Adipose tissue (tissue), 3 donors: ENCODE results near the gene COMMD1. TPM values are rescaled to one million over a fixed set of nuclear protein-coding genes. Genes with fewer than 3 reads are reported as not detected.
"Not testable (repeated sequence)": the region's sequence is repeated elsewhere in the genome, so short reads cannot be mapped to it uniquely, and the experiment has no call there.

ENCODE experiments used
- H3K27ac ChIP-seq: one replicate; pipeline ENCODE4 v1.5.1; 2013; ENCODE audit warnings: low read depth, low read length
- WGBS, 3 donors: extraction: QIAGEN DNeasy Blood & Tissue Kit; methylation state at CpG; one replicate each; pipeline ENCODE4 v1.1.7; 2013; 5-methylcytosine and 5-hydroxymethylcytosine counted together
- polyA plus RNA-seq, 3 donors: library from polyadenylated mRNA; stranded (reverse); fragments of 200-250 nt; gene quantifications; one replicate each; pipeline ENCODE4 v1.2.3, GENCODE V29; 2013
- donor health status: healthy with polysubstance abuse.
- donor health status: Bipolar disorder and iron deficiency.
- donor health status: healthy.

The COMMD1 gene
- 10 to 100 TPM; 22.2 to 59.6 (median 46.5) TPM for polyA plus RNA-seq

- 1% methylated on average over 33 of the region's 33 CpGs for WGBS, 3 donors
Measured at GRCh38 chr2:61905372-61906185, at the start of gene COMMD1. COMMD1 (plus strand) TSS chr2:61905674; CDS start chr2:61905679, 5 bp downstream.

GRCh38 chr2:61857224-61857623 is 48.2 kb upstream of the COMMD1 start:
- H3K27ac ChIP-seq, result no peak overlapping the region
- 78 to 90% (median 86%) methylated on average over 3 of the region's 3 CpGs for WGBS, 3 donors

More at GRCh38 chr2:61905372-61906185, at the start of gene COMMD1:
- no peak within 1 kb of the TSS for H3K27ac ChIP-seq

- H3K27ac ChIP-seq, result no peak overlapping the region
- WGBS, 3 donors, result 96 to 99% (median 97%) methylated on average over 5 of the region's 5 CpGs
Measured at GRCh38 chr2:61862085-61862484, 43.4 kb upstream of the COMMD1 start.

- 98 to 99% (median 98%) methylated on average over 14 of the region's 14 CpGs for WGBS, 3 donors
- not testable (repeated sequence) for H3K27ac ChIP-seq
Measured at GRCh38 chr2:61866482-61867089, 38.9 kb upstream of the COMMD1 start.

DNA sequence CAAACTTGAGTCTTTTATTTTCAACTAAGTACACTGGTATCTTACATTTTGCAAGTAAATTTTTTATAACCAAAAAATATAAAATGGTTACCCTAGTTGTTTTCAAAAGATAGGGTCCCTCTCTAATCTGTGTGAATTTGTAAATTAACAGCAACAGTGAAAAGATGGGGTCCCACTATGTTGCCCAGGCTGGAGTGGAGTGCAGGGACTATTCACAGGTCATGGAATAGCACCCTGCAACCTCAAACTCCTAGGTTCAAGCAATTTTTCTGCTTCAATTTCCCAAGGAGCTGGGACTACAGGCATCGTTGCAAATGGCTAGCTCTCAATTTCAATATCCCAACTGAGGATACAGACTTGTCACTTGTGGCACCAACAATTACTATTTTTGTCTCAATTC is 29.1 kb upstream of the COMMD1 start:
- 88 to 95% (median 91%) methylated on average over 1 of the region's 1 CpG for WGBS, 3 donors

GRCh38 chr2:61877571-61878245 is 27.8 kb upstream of the COMMD1 start:
- 92 to 97% (median 97%) methylated on average over 4 of the region's 4 CpGs for WGBS, 3 donors
- H3K27ac ChIP-seq, result no peak overlapping the region

More for the DNA sequence above, 29.1 kb upstream of the COMMD1 start:
- no peak overlapping the region for H3K27ac ChIP-seq

DNA sequence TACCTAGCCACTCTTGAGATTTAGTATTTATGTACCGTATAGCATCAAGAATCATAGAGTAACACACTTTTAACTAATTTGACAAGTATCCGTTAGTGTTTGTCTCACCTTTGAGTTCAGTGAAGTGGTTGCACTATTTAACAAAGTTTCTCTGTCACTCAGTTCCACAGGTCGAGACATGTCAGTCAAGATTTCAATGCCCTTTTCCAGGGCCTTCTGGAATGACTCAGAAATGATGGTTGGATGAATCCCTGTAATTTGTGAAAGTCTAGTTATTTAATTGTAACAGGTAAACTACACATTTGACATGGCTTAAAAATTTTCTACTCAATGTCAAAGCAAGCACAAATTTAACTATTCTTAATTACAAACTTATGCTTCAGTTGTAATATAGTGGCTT is 26.7 kb upstream of the COMMD1 start:
- H3K27ac ChIP-seq, result no peak overlapping the region
- WGBS, 3 donors, result 94 to 97% (median 97%) methylated on average over 3 of the region's 3 CpGs

- H3K27ac ChIP-seq, result not testable (repeated sequence)
- WGBS, 3 donors, result 93 to 100% (median 97%) methylated on average over 4 of the region's 4 CpGs
Measured at GRCh38 chr2:61879351-61879750, 26.1 kb upstream of the COMMD1 start.

GRCh38 chr2:61882850-61883249 is 22.6 kb upstream of the COMMD1 start:
- 89 to 93% (median 91%) methylated on average over 5 of the region's 5 CpGs for WGBS, 3 donors
- no peak overlapping the region for H3K27ac ChIP-seq

DNA sequence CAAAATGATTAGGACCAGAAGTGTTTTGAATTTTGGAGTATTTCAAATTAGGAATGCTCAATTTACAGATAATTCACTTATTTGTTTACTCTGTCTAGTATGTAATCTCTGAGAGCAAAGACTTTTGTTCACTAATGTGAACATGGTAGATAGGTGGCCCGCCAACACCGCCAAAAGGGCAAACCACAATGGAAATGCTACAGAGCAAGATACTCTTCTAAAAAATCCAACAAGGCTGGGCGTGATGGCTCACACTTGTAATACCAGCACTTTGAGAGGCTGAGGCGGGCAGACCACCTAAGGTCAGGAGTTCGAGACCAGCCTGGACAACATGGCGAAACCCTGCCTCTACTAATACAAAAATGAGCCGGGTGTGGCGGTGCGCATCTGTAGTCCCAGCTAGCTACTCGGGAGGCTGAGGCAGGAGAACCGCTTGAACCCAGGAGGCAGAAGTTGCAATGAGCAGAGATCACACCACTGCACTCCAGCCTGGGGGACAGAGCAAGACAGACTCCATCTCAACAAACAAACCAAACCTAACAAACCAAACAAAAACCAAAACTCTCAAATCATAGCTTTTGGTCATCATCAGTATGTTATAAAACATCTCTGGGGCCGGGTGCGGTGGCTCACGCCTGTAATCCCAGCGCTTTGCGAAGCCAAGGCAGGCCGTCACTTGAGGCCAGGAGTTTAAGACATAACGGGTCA is 19.4 kb upstream of the COMMD1 start:
- no peak overlapping the region for H3K27ac ChIP-seq
- WGBS, 3 donors, result 88 to 92% (median 89%) methylated on average over 18 of the region's 18 CpGs

DNA sequence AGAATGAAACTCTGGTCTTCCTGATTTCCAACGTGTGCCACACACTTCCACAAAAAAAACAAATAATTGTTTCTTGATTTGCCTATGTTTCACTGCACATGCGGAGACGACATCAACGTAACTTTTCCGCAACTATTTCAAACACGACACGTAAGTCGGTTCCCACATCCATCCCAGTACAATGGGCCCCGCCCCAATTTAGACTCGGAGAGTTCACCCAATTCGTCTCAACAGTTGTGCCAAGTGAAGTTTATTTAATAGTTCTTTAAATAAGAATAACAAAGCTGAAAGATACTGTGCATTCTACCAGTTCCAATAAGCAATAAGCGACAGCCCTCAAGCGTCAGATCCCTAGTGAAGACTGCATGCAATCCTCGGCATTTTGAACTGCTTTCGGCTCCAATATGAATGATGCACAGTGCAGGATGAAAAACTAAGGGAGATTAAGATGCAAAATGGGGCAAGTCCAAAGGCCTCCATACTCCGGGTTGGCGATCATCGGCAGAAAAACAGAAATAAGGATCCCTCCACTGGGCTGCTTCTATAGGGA is 17.7 kb upstream of the COMMD1 start:
- WGBS, 3 donors, result 0 to 1% (median 0%) methylated on average over 18 of the region's 18 CpGs
- no peak overlapping the region for H3K27ac ChIP-seq

DNA sequence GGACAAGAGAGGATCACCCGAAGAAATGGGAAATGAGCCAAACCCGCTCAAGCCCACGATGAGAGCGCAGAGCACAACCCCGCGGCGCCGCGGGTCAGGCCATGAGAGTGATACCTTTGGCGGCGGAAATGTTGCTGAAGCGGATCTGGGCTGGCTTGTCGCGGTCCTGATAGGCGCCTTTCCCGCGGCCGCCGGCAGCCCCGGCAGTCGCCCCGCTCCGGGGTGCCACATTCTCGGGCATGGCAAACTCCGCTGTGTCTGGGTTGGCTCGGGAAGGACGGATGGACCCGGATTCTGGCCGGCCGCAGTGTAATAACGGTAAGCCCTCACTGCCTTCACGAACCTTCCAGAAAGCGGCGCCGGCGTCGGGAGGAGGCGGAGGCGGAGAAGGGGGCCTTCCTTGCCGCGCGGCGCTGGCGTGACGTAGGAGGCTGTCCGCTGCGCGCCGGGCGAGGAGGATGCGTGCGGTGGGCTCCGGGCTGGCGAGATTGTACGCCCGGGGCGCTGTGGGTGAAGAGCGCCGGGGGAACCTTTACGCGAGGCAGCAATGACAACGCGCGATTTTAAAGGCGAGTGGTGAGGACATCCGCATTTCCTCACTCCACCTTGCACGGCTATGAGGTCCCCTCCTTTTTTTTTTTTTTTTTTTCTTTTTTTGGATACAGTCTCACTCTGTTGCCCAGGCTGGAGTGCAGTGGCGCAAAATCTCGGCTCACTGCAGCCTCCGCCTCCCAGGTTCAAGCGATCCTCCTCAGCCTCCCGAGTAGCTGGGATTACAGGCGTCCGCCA is 17.0 kb upstream of the COMMD1 start, which contains the start of gene CCT4:
TSS of gene CCT4 (minus strand) at position 390 of the 789 bp plus-strand sequence. CDS start at position 241, 149 bp downstream.
- WGBS, 3 donors, result 1% methylated on average over 74 of the region's 74 CpGs

DNA sequence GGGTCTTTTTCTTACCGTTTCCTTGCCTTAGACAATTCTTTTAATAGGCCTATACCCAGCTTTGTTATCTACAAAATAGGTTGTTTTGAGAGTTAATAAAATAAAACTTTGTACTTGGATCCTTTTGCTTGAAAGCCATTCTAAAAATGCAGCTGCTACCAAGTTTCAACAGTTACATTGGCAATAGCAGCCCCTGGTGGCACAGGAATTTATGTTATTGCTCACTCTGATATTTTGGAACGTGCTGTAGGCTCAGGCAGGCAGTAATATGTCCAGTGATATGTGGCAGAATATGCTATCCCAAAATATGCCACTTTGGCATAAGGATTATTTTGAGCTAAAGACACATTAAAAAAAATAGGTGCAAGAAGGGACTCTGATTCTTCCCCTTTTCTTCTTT is 6.7 kb upstream of the COMMD1 start:
- no peak overlapping the region for H3K27ac ChIP-seq
- 8 to 52% (median 48%) methylated on average over 2 of the region's 2 CpGs for WGBS, 3 donors

More for the DNA sequence above, 17.0 kb upstream of the COMMD1 start, which contains the start of gene CCT4:
- peak within 1 kb of the TSS; percentile 93 for H3K27ac ChIP-seq

DNA sequence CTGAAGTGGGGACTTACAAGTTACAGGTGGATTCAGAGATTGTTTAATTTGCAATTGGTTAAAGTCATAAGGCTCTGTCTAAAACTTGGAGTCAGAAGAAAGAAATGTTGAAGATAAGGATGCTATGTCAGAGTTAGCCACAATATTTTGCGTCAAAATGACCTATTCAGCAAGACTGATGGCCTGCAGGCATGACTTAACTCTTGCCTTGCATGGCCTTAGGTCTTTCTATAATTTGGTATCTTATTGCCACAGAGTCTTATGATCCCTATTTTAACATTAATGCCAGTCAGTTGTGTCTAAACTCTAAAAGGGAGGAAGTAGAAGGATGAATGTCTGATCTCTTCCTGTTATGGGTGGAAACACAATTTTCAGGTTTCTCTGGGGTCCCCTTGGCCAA is 5.2 kb upstream of the COMMD1 start:
- WGBS, 3 donors, result 54 to 73% (median 67%) methylated on average over 1 of the region's 1 CpG
- no peak overlapping the region for H3K27ac ChIP-seq

- no peak overlapping the region for H3K27ac ChIP-seq
- 1% methylated on average over 6 of the region's 6 CpGs for WGBS, 3 donors
Measured at GRCh38 chr2:61906186-61906470, 654 bp downstream of the COMMD1 start.

GRCh38 chr2:61909116-61909515 is 3.6 kb downstream of the COMMD1 start:
- no peak overlapping the region for H3K27ac ChIP-seq
- WGBS, 3 donors, result 85 to 92% (median 90%) methylated on average over 8 of the region's 8 CpGs

- H3K27ac ChIP-seq, result no peak overlapping the region
- WGBS, 3 donors, result 63 to 83% (median 80%) methylated on average over 9 of the region's 9 CpGs
Measured at GRCh38 chr2:61910603-61911002, 5.1 kb downstream of the COMMD1 start.

DNA sequence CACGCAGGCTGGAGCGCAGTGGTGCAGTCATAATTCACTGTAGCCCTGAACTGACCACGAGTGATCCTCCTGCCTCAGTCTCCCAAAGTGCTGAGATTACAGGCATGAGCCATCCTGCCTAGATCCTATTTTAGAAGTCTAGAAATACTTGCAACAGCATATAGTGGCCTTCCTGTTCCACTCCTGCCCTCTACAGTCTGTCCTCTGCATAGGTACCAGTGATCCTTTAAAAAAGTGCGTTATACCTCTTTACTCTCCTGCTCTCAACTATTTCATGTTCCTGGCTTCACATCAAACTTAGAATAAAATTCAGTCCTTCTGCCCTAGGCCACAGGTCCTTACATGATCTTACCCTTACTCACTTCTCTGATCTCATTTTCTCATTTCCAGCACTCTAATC is 6.0 kb downstream of the COMMD1 start:
- H3K27ac ChIP-seq, result no peak overlapping the region
- WGBS, 3 donors, result 92 to 97% (median 96%) methylated on average over 4 of the region's 4 CpGs
